GM19397 (cell line): ENCODE measurements around the gene C12orf56.
"Not testable (repeated sequence)": the region's sequence is repeated elsewhere in the genome, so short reads cannot be mapped to it uniquely, and the experiment has no call there.

Source experiments
- ATAC-seq: cut with Tn5 transposase; IDR thresholded peaks from one replicate; pipeline ENCODE4 v1.9.1; 2021; ENCODE audit warnings: mild to moderate bottlenecking, moderate library complexity; ENCODE audit not compliant: unreplicated experiment

C12orf56 gene

GRCh38 chr12:64240781-64241180 lies 149.8 kb downstream of the C12orf56 start:
- no peak for ATAC-seq

GRCh38 chr12:64237382-64237781 lies 153.2 kb downstream of the C12orf56 start:
- no peak for ATAC-seq

GRCh38 chr12:64236549-64236948 lies 154.0 kb downstream of the C12orf56 start:
- no peak for ATAC-seq

- ATAC-seq: no peak
Observed at GRCh38 chr12:64232196-64232595, 158.4 kb downstream of the C12orf56 start.

- ATAC-seq: no peak
Observed at GRCh38 chr12:64229796-64230195, 160.8 kb downstream of the C12orf56 start.

GRCh38 chr12:64229240-64229639 lies 161.3 kb downstream of the C12orf56 start:
- no peak for ATAC-seq

GRCh38 chr12:64225626-64226025 lies 164.9 kb downstream of the C12orf56 start:
- no peak for ATAC-seq

- ATAC-seq: peak; percentile 97
Observed at GRCh38 chr12:64222009-64222765, 168.4 kb downstream of the C12orf56 start, which contains the start of gene KICS2. Gene KICS2 (minus strand): TSS chr12:64222296. CDS start chr12:64222237, 59 bp downstream.

- ATAC-seq: peak; percentile 14
Observed at GRCh38 chr12:64221651-64222008, 168.9 kb downstream of the C12orf56 start.

- ATAC-seq: no peak
Observed at GRCh38 chr12:64220046-64220445, 170.5 kb downstream of the C12orf56 start.

- no peak for ATAC-seq
Observed at GRCh38 chr12:64219145-64219544, 171.4 kb downstream of the C12orf56 start.

GRCh38 chr12:64218597-64218996 lies 172.0 kb downstream of the C12orf56 start:
- no peak for ATAC-seq

GRCh38 chr12:64217643-64218042 lies 172.9 kb downstream of the C12orf56 start:
- not testable (repeated sequence) for ATAC-seq

- no peak for ATAC-seq
Observed at GRCh38 chr12:64216239-64216638, 174.3 kb downstream of the C12orf56 start.
